GM12892 (cell line): ENCODE data around the gene KIF26A.
"Not testable (repeated sequence)": the region's sequence is repeated elsewhere in the genome, so short reads cannot be mapped to it uniquely, and the experiment has no call there.

Experiments
- POLR2A ChIP-seq: IDR thresholded peaks from 2 replicates; pipeline ENCODE4 v1.6.1; 2011; ENCODE audit warnings: low read depth, low read length, control low read depth
- POLR2AphosphoS5 ChIP-seq: IDR thresholded peaks from 2 replicates; pipeline ENCODE4 v1.6.1; 2011; ENCODE audit warnings: low read depth, low read length, control low read depth

GRCh38 chr14:104209071-104209470 is 70.7 kb downstream of the KIF26A start:
- not testable (repeated sequence) for TF ChIP-seq POLR2A, POLR2AphosphoS5
